OCI-LY1 (cell line): ENCODE results near the gene TYSND1.
A peak's percentile ranks its signal among the peaks of the same experiment; 100 is the strongest.

Source experiments
- H2AFZ ChIP-seq: fragments of 200-600 bp; sonication (generic), shearing (Covaris generic); 2 replicates; pipeline ENCODE4 v1.6.0; 2014; ENCODE audit warnings: antibody characterized with exemption, mild to moderate bottlenecking, low read length
- H3F3A ChIP-seq: fragments of 200-600 bp; sonication (generic), shearing (Covaris generic); 2 replicates; pipeline ENCODE4 v1.6.0; 2014; ENCODE audit warnings: mild to moderate bottlenecking, antibody characterized with exemption, low read length, moderate library complexity; ENCODE audit not compliant: insufficient read depth
- H3K27ac ChIP-seq: fragments of 200-600 bp; sonication (generic); 2 replicates; pipeline ENCODE4 v1.5.1; 2014; ENCODE audit warnings: low read length, mixed run types, mild to moderate bottlenecking, low read depth; ENCODE audit not compliant: poor library complexity, severe bottlenecking
- H3K27me3 ChIP-seq: fragments of 200-600 bp; sonication (generic); 2 replicates; pipeline ENCODE4 v1.6.0; 2014; ENCODE audit warnings: antibody characterized with exemption, mild to moderate bottlenecking, low read length, moderate library complexity; ENCODE audit not compliant: insufficient read depth
- H3K36me3 ChIP-seq: fragments of 200-600 bp; sonication (generic); 2 replicates; pipeline ENCODE4 v1.6.1; 2014; ENCODE audit warnings: mild to moderate bottlenecking, antibody characterized with exemption, low read length, moderate library complexity, mixed read lengths; ENCODE audit not compliant: insufficient read depth
- H3K4me1 ChIP-seq: fragments of 200-600 bp; sonication (generic); 2 replicates; pipeline ENCODE4 v1.5.1; 2014; ENCODE audit warnings: mild to moderate bottlenecking, low read length, moderate library complexity; ENCODE audit not compliant: insufficient read depth, severe bottlenecking
- H3K4me2 ChIP-seq: fragments of 200-600 bp; sonication (generic), shearing (Covaris generic); 2 replicates; pipeline ENCODE4 v1.6.1; 2014; ENCODE audit warnings: low read length
- H3K4me3 ChIP-seq: fragments of 200-600 bp; sonication (generic); 2 replicates; pipeline ENCODE4 v1.5.1; 2014; ENCODE audit warnings: low read length, low read depth, mild to moderate bottlenecking, mixed read lengths; ENCODE audit not compliant: poor library complexity, severe bottlenecking
- H3K79me2 ChIP-seq: fragments of 200-600 bp; shearing (Covaris generic); 2 replicates; pipeline ENCODE4 v1.6.1; 2016; ENCODE audit warnings: mixed run types, low read length, mixed read lengths; ENCODE audit not compliant: insufficient read depth
- H3K9ac ChIP-seq: fragments of 200-600 bp; sonication (generic), shearing (Covaris generic); 2 replicates; pipeline ENCODE4 v1.6.1; 2014; ENCODE audit warnings: mild to moderate bottlenecking, low read length, mixed read lengths
- H3K9me2 ChIP-seq: fragments of 200-600 bp; sonication (generic), shearing (Covaris generic); 2 replicates; pipeline ENCODE4 v1.6.1; 2014; ENCODE audit warnings: low read depth, mild to moderate bottlenecking, low read length, mixed read lengths
- H3K9me3 ChIP-seq: fragments of 200-600 bp; shearing (Covaris generic); 2 replicates; pipeline ENCODE4 v1.6.1; 2014; ENCODE audit warnings: low read length, mixed read lengths
- H4K20me1 ChIP-seq: fragments of 200-600 bp; sonication (generic), shearing (Covaris generic); 2 replicates; pipeline ENCODE4 v1.6.0; 2016; ENCODE audit warnings: mild to moderate bottlenecking, low read length; ENCODE audit not compliant: insufficient read depth
- EZH2 ChIP-seq: fragments of 200-600 bp; sonication (generic), shearing (Covaris generic); IDR thresholded peaks from 2 replicates; pipeline ENCODE4 v1.8.0; 2017; ENCODE audit warnings: borderline replicate concordance, mixed run types, mild to moderate bottlenecking, antibody characterized with exemption, low read length, moderate library complexity, mixed read lengths
- TF ChIP-seq, protein P1 (sequence below): fragments of 200-600 bp; sonication (generic), shearing (Covaris generic); IDR thresholded peaks from 2 replicates; pipeline ENCODE4 v1.5.1; 2017; ENCODE audit warnings: mild to moderate bottlenecking, antibody characterized with exemption, low read length, moderate library complexity, mixed read lengths

The TYSND1 gene

DNA sequence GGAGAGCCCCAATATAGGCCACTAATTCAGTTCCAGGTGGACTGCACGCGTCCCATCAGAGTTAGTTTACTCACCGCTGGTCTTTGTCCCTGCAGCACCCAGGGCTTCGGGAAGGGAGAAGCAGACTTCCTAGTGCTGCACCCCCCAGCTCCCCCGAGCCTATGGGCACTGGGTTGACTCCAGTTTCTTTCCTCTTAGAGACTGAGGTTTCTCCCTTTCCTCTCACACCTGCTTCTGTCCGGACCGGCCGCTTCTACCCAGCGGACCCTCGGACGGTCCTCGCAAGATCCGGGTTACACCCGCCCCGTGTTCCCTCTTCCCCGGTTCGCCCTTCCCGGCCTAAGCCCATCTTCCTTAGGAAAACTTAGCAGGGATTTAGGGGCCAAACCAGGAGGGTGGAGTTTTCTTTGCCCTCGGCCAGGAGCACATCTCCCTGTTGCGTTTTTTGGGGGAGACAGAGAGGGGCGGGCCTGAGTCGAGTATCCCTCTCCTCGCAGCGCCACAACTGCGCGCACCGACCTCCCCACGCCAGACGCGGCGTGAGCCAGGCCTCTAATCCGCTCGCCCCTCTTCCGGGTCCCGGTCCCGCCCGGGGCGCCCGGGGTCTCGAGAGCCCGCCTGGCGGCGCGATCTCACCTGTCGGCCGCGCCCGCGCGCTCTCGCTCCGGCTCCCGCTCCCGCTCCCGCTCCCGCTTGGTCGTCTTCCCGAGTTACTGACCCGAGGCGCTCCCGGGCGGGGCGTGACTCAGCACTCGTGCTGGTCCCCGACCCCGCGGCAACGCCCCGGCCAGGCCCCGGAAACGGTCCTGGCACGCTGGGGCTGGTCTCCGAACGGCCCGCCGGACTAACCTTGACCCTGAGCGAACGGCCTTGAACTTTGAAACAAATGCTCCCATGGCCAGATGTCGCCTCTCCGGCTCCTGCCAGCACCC lies 14.1 kb downstream of the TYSND1 start, which contains the start of gene AIFM2:
Gene AIFM2 (minus strand): TSS at position 728 of the 932 bp plus-strand sequence. CDS start 8,741 bp downstream, outside the sequence.
- Histone ChIP-seq H3K36me3 (no peaks in the 10 kb centered on the region), H3F3A (peaks cover 7% of the 10 kb centered on the region; the same call in 1 of the 2 replicates), H2AFZ (0 out of 2 replicates have a peak within 1 kb of the TSS, but pooled peaks have one; percentile 8), H3K27me3 (no peaks in the 10 kb centered on the region), H3K4me2 (peak within 1 kb of the TSS; percentile 91), H3K9ac (peak within 1 kb of the TSS; percentile 95), H3K9me3 (no peaks in the 10 kb centered on the region), H3K27ac (peak within 1 kb of the TSS; percentile 75), H4K20me1 (no peaks in the 10 kb centered on the region), H3K4me3 (peak within 1 kb of the TSS; percentile 82), H3K9me2 (no peaks in the 10 kb centered on the region), H3K79me2 (0 out of 2 replicates have a peak, but pooled peaks cover 6% of the 10 kb centered on the region), H3K4me1 (peaks cover 29% of the 10 kb centered on the region)
- TF ChIP-seq, protein P1, sequence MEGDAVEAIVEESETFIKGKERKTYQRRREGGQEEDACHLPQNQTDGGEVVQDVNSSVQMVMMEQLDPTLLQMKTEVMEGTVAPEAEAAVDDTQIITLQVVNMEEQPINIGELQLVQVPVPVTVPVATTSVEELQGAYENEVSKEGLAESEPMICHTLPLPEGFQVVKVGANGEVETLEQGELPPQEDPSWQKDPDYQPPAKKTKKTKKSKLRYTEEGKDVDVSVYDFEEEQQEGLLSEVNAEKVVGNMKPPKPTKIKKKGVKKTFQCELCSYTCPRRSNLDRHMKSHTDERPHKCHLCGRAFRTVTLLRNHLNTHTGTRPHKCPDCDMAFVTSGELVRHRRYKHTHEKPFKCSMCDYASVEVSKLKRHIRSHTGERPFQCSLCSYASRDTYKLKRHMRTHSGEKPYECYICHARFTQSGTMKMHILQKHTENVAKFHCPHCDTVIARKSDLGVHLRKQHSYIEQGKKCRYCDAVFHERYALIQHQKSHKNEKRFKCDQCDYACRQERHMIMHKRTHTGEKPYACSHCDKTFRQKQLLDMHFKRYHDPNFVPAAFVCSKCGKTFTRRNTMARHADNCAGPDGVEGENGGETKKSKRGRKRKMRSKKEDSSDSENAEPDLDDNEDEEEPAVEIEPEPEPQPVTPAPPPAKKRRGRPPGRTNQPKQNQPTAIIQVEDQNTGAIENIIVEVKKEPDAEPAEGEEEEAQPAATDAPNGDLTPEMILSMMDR: 0 out of 2 replicates have a peak, but pooled peaks have one; percentile 7
- no peak for TF ChIP-seq EZH2

DNA sequence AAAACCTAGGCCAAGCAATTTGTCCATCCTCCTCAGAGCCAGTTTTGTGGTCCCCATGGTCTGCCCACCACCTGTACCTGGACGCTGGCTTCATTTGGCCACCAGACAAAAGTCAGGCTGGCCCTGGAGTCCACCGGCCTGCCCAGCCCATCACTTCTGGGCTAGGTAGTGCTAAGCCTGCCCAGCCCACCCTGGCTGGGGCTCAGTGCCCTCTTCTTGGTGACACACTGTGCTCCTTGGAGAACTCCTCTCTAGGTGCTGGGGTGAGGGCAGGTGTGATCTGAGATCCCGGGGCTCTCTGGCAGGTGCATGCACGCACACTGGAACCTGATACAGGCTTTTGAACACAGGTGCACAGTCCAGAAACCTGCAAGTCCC lies 15.0 kb downstream of the TYSND1 start:
- TF ChIP-seq, protein P1: no peak
- TF ChIP-seq EZH2: no peak
- H4K20me1 ChIP-seq: no peaks in the 10 kb centered on the region
- H3K4me2 ChIP-seq: peak overlapping the region; percentile 91
- peaks cover 7% of the 10 kb centered on the region; the same call in 1 of the 2 replicates for H3F3A ChIP-seq
- H3K9me3 ChIP-seq: no peaks in the 10 kb centered on the region
- H3K9me2 ChIP-seq: no peaks in the 10 kb centered on the region
- peaks cover 33% of the 10 kb centered on the region for H3K4me1 ChIP-seq
- peak overlapping the region; percentile 75 for H3K27ac ChIP-seq
- H3K4me3 ChIP-seq: peak overlapping the region; percentile 82
- no peak overlapping the region for H2AFZ ChIP-seq
- H3K27me3 ChIP-seq: no peaks in the 10 kb centered on the region
- H3K9ac ChIP-seq: peak overlapping the region; percentile 95
- H3K79me2 ChIP-seq: 0 out of 2 replicates have a peak, but pooled peaks cover 6% of the 10 kb centered on the region
- no peaks in the 10 kb centered on the region for H3K36me3 ChIP-seq

DNA sequence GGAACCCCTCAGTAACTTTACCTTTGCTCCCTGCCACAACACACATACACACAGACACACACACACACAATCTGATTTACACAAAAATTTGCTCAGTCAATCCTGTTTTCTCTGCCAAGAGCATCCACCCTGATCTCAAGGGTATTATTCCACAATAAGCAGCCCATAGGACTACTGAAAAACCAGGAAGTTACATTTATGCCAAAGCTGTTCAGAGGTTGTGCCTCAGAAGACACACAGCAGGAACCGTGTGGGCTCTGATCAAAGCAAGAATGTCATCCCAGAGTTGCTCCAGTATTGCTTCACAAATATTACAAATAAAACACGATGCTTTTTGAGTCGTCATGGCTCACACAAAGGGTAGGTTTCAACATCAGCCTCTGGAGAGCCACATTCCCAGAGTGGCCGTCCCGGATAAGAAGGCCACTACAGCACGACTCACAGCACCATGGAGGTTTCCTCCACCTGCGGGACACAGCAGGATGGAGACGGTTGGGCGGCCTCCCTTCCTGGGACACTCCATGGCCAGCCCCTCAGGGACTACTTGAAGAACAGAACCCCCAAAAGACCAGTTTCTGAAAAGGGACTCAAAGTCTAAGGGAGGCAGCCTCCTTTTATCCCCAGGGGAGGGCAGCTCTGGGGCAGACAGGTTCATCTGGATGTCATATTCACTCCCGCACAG lies 15.5 kb downstream of the TYSND1 start:
- H2AFZ ChIP-seq: no peak overlapping the region
- peak overlapping the region; percentile 91 for H3K4me2 ChIP-seq
- H3K9me2 ChIP-seq: no peaks in the 10 kb centered on the region
- H3K4me1 ChIP-seq: peaks cover 38% of the 10 kb centered on the region
- peak overlapping the region; percentile 82 for H3K4me3 ChIP-seq
- H3K27ac ChIP-seq: peak overlapping the region; percentile 4
- no peaks in the 10 kb centered on the region for H4K20me1 ChIP-seq
- no peaks in the 10 kb centered on the region for H3K9me3 ChIP-seq
- peak overlapping the region; percentile 95; the same call in 1 of the 2 replicates for H3K9ac ChIP-seq
- no peaks in the 10 kb centered on the region for H3K27me3 ChIP-seq
- H3F3A ChIP-seq: peaks cover 7% of the 10 kb centered on the region; the same call in 1 of the 2 replicates
- TF ChIP-seq, protein P1: no peak
- TF ChIP-seq EZH2: no peak
- H3K79me2 ChIP-seq: 0 out of 2 replicates have a peak, but pooled peaks cover 6% of the 10 kb centered on the region
- H3K36me3 ChIP-seq: no peaks in the 10 kb centered on the region
